ENCODE measurements around the gene GRIA3. TPM values are rescaled to one million over a fixed set of nuclear protein-coding genes. Genes with fewer than 3 reads are reported as not detected.

Gene GRIA3
- total RNA-seq, 1 experiment from 2014 or later: 3.8 TPM

DNA sequence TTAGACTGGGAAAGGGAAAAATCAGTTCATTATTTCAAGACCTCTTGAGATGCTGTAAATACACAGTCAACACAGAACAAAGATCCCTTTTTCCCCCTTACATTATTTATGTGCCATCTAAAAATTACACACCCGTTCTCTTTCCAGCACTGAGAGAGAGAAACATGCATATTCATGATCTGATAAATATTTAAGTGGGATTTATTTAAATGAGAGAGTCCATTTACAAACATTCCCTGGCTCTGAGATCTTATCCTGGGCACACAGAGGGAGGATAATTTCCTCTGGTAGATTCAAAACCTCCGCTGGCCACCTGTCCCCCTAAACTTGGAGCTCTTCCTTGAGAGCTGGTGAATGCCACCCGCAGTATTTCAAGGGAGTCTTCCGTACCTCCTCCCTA, 88.6 kb downstream of the GRIA3 start (continued):
- TF ChIP-seq, protein P1, sequence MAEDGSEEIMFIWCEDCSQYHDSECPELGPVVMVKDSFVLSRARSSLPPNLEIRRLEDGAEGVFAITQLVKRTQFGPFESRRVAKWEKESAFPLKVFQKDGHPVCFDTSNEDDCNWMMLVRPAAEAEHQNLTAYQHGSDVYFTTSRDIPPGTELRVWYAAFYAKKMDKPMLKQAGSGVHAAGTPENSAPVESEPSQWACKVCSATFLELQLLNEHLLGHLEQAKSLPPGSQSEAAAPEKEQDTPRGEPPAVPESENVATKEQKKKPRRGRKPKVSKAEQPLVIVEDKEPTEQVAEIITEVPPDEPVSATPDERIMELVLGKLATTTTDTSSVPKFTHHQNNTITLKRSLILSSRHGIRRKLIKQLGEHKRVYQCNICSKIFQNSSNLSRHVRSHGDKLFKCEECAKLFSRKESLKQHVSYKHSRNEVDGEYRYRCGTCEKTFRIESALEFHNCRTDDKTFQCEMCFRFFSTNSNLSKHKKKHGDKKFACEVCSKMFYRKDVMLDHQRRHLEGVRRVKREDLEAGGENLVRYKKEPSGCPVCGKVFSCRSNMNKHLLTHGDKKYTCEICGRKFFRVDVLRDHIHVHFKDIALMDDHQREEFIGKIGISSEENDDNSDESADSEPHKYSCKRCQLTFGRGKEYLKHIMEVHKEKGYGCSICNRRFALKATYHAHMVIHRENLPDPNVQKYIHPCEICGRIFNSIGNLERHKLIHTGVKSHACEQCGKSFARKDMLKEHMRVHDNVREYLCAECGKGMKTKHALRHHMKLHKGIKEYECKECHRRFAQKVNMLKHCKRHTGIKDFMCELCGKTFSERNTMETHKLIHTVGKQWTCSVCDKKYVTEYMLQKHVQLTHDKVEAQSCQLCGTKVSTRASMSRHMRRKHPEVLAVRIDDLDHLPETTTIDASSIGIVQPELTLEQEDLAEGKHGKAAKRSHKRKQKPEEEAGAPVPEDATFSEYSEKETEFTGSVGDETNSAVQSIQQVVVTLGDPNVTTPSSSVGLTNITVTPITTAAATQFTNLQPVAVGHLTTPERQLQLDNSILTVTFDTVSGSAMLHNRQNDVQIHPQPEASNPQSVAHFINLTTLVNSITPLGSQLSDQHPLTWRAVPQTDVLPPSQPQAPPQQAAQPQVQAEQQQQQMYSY (CRISPR knock-in tag; IDR thresholded peaks at IDR 0.05): no peak
- TF ChIP-seq, protein P2, sequence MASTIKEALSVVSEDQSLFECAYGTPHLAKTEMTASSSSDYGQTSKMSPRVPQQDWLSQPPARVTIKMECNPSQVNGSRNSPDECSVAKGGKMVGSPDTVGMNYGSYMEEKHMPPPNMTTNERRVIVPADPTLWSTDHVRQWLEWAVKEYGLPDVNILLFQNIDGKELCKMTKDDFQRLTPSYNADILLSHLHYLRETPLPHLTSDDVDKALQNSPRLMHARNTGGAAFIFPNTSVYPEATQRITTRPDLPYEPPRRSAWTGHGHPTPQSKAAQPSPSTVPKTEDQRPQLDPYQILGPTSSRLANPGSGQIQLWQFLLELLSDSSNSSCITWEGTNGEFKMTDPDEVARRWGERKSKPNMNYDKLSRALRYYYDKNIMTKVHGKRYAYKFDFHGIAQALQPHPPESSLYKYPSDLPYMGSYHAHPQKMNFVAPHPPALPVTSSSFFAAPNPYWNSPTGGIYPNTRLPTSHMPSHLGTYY (CRISPR knock-in tag; IDR thresholded peaks at IDR 0.05): no peak
- TF ChIP-seq, protein P3, sequence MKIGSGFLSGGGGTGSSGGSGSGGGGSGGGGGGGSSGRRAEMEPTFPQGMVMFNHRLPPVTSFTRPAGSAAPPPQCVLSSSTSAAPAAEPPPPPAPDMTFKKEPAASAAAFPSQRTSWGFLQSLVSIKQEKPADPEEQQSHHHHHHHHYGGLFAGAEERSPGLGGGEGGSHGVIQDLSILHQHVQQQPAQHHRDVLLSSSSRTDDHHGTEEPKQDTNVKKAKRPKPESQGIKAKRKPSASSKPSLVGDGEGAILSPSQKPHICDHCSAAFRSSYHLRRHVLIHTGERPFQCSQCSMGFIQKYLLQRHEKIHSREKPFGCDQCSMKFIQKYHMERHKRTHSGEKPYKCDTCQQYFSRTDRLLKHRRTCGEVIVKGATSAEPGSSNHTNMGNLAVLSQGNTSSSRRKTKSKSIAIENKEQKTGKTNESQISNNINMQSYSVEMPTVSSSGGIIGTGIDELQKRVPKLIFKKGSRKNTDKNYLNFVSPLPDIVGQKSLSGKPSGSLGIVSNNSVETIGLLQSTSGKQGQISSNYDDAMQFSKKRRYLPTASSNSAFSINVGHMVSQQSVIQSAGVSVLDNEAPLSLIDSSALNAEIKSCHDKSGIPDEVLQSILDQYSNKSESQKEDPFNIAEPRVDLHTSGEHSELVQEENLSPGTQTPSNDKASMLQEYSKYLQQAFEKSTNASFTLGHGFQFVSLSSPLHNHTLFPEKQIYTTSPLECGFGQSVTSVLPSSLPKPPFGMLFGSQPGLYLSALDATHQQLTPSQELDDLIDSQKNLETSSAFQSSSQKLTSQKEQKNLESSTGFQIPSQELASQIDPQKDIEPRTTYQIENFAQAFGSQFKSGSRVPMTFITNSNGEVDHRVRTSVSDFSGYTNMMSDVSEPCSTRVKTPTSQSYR (CRISPR knock-in tag; IDR thresholded peaks at IDR 0.05): no peak

DNA sequence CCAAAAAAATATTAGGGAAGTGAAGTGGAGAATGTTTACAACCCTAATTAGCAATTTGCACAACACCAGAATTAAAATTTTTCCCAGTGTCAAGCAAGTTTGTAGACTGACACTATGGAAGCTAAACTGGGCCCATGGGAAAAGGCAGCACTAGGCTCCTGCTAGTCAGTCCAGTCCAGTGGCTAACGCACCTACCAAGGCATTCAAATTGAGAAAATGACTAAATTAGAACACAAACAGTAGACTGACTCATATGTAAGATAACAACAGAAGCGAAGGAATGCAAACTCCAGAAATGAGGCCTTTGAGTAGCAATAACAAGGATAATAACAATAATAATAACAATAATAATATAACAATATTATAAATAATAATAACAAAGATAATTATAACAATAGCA, 90.7 kb downstream of the GRIA3 start:
- DNase-seq (ENCODE audit: low spot score) (no peak), ATAC-seq (no peak)
- no peak overlapping the region for H3K4me3 Mint-ChIP-seq
- H3K9me3 Mint-ChIP-seq: no peaks in the 10 kb centered on the region
- H3K36me3 Mint-ChIP-seq: no peaks in the 10 kb centered on the region
- ChIA-PET CTCF (no interaction called here), POLR2A (no interaction called here)
- no peak overlapping the region for H3K27ac Mint-ChIP-seq
- TF ChIP-seq, protein P4, sequence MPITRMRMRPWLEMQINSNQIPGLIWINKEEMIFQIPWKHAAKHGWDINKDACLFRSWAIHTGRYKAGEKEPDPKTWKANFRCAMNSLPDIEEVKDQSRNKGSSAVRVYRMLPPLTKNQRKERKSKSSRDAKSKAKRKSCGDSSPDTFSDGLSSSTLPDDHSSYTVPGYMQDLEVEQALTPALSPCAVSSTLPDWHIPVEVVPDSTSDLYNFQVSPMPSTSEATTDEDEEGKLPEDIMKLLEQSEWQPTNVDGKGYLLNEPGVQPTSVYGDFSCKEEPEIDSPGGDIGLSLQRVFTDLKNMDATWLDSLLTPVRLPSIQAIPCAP (CRISPR knock-in tag; IDR thresholded peaks at IDR 0.05): no peak
- no peak for TF ChIP-seq MYBL2 (CRISPR knock-in tag; IDR thresholded peaks at IDR 0.05)
- TF ChIP-seq NFYB (CRISPR knock-in tag; conservative IDR thresholded peaks at IDR 0.05; ENCODE audit: low read depth): no peak
- TF ChIP-seq ZNF423 (CRISPR knock-in tag; IDR thresholded peaks at IDR 0.05): no peak
- TF ChIP-seq, protein P5, sequence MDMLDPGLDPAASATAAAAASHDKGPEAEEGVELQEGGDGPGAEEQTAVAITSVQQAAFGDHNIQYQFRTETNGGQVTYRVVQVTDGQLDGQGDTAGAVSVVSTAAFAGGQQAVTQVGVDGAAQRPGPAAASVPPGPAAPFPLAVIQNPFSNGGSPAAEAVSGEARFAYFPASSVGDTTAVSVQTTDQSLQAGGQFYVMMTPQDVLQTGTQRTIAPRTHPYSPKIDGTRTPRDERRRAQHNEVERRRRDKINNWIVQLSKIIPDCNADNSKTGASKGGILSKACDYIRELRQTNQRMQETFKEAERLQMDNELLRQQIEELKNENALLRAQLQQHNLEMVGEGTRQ (CRISPR knock-in tag; IDR thresholded peaks at IDR 0.05): no peak
- TF ChIP-seq, protein P6, sequence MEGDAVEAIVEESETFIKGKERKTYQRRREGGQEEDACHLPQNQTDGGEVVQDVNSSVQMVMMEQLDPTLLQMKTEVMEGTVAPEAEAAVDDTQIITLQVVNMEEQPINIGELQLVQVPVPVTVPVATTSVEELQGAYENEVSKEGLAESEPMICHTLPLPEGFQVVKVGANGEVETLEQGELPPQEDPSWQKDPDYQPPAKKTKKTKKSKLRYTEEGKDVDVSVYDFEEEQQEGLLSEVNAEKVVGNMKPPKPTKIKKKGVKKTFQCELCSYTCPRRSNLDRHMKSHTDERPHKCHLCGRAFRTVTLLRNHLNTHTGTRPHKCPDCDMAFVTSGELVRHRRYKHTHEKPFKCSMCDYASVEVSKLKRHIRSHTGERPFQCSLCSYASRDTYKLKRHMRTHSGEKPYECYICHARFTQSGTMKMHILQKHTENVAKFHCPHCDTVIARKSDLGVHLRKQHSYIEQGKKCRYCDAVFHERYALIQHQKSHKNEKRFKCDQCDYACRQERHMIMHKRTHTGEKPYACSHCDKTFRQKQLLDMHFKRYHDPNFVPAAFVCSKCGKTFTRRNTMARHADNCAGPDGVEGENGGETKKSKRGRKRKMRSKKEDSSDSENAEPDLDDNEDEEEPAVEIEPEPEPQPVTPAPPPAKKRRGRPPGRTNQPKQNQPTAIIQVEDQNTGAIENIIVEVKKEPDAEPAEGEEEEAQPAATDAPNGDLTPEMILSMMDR (IDR thresholded peaks at IDR 0.05): no peak
- TF ChIP-seq, protein P7, sequence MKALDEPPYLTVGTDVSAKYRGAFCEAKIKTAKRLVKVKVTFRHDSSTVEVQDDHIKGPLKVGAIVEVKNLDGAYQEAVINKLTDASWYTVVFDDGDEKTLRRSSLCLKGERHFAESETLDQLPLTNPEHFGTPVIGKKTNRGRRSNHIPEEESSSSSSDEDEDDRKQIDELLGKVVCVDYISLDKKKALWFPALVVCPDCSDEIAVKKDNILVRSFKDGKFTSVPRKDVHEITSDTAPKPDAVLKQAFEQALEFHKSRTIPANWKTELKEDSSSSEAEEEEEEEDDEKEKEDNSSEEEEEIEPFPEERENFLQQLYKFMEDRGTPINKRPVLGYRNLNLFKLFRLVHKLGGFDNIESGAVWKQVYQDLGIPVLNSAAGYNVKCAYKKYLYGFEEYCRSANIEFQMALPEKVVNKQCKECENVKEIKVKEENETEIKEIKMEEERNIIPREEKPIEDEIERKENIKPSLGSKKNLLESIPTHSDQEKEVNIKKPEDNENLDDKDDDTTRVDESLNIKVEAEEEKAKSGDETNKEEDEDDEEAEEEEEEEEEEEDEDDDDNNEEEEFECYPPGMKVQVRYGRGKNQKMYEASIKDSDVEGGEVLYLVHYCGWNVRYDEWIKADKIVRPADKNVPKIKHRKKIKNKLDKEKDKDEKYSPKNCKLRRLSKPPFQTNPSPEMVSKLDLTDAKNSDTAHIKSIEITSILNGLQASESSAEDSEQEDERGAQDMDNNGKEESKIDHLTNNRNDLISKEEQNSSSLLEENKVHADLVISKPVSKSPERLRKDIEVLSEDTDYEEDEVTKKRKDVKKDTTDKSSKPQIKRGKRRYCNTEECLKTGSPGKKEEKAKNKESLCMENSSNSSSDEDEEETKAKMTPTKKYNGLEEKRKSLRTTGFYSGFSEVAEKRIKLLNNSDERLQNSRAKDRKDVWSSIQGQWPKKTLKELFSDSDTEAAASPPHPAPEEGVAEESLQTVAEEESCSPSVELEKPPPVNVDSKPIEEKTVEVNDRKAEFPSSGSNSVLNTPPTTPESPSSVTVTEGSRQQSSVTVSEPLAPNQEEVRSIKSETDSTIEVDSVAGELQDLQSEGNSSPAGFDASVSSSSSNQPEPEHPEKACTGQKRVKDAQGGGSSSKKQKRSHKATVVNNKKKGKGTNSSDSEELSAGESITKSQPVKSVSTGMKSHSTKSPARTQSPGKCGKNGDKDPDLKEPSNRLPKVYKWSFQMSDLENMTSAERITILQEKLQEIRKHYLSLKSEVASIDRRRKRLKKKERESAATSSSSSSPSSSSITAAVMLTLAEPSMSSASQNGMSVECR (CRISPR knock-in tag; IDR thresholded peaks at IDR 0.05; ENCODE audit: borderline replicate concordance): no peak
- TF ChIP-seq NFATC4 (CRISPR knock-in tag; IDR thresholded peaks at IDR 0.05): no peak
- TF ChIP-seq JAZF1 (CRISPR knock-in tag; IDR thresholded peaks at IDR 0.05): no peak
- no peak for TF ChIP-seq SMAD3 (CRISPR knock-in tag; IDR thresholded peaks at IDR 0.05; ENCODE audit: borderline replicate concordance)
- TF ChIP-seq ETV6 (CRISPR knock-in tag; IDR thresholded peaks at IDR 0.05): no peak
- TF ChIP-seq, protein P8, sequence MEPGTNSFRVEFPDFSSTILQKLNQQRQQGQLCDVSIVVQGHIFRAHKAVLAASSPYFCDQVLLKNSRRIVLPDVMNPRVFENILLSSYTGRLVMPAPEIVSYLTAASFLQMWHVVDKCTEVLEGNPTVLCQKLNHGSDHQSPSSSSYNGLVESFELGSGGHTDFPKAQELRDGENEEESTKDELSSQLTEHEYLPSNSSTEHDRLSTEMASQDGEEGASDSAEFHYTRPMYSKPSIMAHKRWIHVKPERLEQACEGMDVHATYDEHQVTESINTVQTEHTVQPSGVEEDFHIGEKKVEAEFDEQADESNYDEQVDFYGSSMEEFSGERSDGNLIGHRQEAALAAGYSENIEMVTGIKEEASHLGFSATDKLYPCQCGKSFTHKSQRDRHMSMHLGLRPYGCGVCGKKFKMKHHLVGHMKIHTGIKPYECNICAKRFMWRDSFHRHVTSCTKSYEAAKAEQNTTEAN (CRISPR knock-in tag; IDR thresholded peaks at IDR 0.05): no peak
- no peaks in the 10 kb centered on the region for H3K27me3 Mint-ChIP-seq (ENCODE audit: low read depth)
- H3K4me1 Mint-ChIP-seq: 0 out of 2 replicates have a peak, but pooled peaks cover 3% of the 10 kb centered on the region
